ENCODE data around the gene TELO2.

Gene TELO2

DNA sequence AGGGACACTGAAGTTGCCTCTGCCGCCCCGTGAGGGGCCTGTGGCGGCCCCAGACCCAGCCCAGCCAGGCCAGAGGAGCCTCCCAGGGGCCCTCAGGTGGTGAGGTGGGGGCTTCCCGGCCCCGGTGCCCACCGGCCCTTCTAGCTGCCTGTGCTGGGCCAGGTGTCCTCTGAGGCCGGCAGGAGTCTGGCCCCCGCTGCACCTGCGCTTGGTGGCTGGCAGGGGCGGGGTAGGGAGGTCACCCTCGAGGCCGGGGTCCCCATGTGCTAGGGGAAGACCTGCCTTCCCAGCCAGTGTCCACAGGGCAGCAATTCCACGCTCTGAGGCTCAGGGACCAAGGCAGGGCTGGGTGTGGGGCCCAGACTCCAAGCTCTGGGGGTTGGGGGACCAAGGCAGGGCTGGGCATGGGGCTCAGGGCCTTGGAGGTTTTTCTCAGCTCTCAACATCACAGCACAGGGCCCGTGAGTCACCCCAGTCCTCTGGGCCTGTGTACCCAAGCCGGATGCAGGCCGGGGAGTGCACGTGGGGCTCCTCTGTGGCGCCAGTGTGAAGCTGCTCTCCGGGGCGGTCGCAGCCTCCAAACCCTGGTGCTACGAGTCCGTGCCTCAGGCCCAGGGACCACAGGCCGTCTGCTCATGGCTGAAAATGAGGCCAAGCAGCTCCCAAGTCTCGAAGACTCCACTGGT lies 47.5 kb upstream of the TELO2 start:
- H3K27ac ChIP-seq: no peak overlapping the region
- intact Hi-C loops (cut with DNase I; ENCODE audit: low total_unique reads): no loop called here

GRCh38 chr16:1446296-1447080 lies 46.7 kb upstream of the TELO2 start:
- H3K4me1 ChIP-seq: no peaks in the 10 kb centered on the region
- H3K36me3 ChIP-seq: peaks cover 36 to 66% (median 62%) of the 10 kb centered on the region in 3 donors
- no peak overlapping the region for H3K27ac ChIP-seq
- no peaks in the 10 kb centered on the region for H3K27me3 ChIP-seq
- H3K4me3 ChIP-seq: no peak overlapping the region
- no peak for TF ChIP-seq CTCF (IDR thresholded peaks at IDR 0.05)
- DNase-seq: no peak
- H3K9me3 ChIP-seq: no peaks in the 10 kb centered on the region
- intact Hi-C loops (cut with DNase I; ENCODE audit: low total_unique reads): no loop called here

More for the DNA sequence above, 47.5 kb upstream of the TELO2 start:
- Histone ChIP-seq H3K36me3 (peaks cover 35 to 58% (median 53%) of the 10 kb centered on the region in 3 donors), H3K4me1 (no peaks in the 10 kb centered on the region), H3K9me3 (no peaks in the 10 kb centered on the region), H3K4me3 (no peak overlapping the region), H3K27me3 (no peaks in the 10 kb centered on the region)
- TF ChIP-seq CTCF (IDR thresholded peaks at IDR 0.05): no peak
- DNase-seq: no peak

DNA sequence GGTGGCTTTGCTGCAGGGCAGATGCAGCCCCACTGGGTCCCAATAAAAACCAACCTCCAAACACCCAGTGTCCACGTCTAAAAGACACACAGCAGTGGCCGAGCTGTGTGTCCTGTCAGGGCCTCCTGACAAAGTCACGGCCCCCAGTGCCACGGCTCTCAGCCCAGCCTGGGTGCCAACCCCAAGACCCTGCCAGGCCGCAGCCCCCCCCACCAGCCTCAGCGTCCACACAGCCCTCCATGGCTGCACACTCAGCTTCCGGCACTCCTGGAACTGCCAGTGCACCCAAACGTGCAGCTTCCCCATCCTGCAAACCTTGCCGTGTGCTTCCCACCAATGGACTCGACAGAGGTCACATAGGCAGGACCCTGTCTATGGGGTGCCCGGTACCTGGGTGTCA lies 45.2 kb upstream of the TELO2 start:
- peaks cover 51 to 81% (median 76%) of the 10 kb centered on the region in 3 donors for H3K36me3 ChIP-seq
- no peaks in the 10 kb centered on the region for H3K4me1 ChIP-seq
- H3K27me3 ChIP-seq: no peaks in the 10 kb centered on the region
- no peak for TF ChIP-seq CTCF (IDR thresholded peaks at IDR 0.05)
- DNase-seq: no peak
- no peak overlapping the region for H3K4me3 ChIP-seq
- H3K9me3 ChIP-seq: no peaks in the 10 kb centered on the region
- H3K27ac ChIP-seq: no peak overlapping the region
- intact Hi-C loops (cut with DNase I; ENCODE audit: low total_unique reads): no loop called here

- intact Hi-C loops (cut with DNase I; ENCODE audit: low total_unique reads): no loop called here
- no peaks in the 10 kb centered on the region for H3K9me3 ChIP-seq
- no peaks in the 10 kb centered on the region for H3K27me3 ChIP-seq
- no peak overlapping the region for H3K4me3 ChIP-seq
- no peak for TF ChIP-seq CTCF (IDR thresholded peaks at IDR 0.05)
- no peaks in the 10 kb centered on the region for H3K4me1 ChIP-seq
- no peak for DNase-seq
- H3K27ac ChIP-seq: no peak overlapping the region
- peaks cover 58 to 88% (median 83%) of the 10 kb centered on the region in 3 donors for H3K36me3 ChIP-seq
These were observed 44.5 kb upstream of the TELO2 start for GRCh38 chr16:1448536-1449116.

DNA sequence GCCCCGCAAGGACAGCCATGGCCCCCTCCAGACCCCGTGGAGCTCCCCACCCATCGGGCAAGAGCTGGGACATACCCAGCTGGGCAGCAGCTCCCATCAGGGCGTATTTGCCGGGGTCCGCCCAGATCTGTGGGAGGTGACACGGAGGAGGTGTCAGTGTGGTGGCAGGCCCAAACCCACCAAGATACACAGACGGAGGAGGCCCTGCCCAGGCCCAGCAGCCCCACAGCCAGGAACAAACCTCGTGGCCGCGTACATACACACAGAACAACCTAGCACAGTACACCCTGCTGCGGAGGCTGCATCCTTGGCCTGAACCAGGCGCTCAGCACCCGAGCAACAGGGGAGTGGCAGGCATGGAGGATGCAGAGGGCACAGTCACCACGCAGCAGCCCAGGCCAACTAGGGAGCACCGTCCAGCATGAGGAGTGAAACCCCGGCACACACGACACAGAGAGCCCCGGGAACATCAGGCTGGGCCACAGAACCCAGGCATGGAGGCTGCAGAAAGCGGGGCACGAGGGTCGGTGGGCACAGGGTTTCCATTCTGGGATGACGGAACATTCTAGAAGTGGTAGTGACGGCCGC lies 43.9 kb upstream of the TELO2 start:
- Histone ChIP-seq H3K4me1 (no peaks in the 10 kb centered on the region), H3K9me3 (no peaks in the 10 kb centered on the region), H3K4me3 (no peak overlapping the region), H3K27me3 (no peaks in the 10 kb centered on the region), H3K27ac (no peak overlapping the region), H3K36me3 (peaks cover 63 to 94% (median 90%) of the 10 kb centered on the region in 3 donors)
- intact Hi-C loops (cut with DNase I; ENCODE audit: low total_unique reads): no loop called here
- TF ChIP-seq CTCF (IDR thresholded peaks at IDR 0.05): no peak
- no peak for DNase-seq
